CD4-positive, alpha-beta T cell (primary cell): ENCODE results near the gene SPATA2. TPM values are rescaled to one million over a fixed set of nuclear protein-coding genes. Genes with fewer than 3 reads are reported as not detected.

ENCODE experiments used
- ATAC-seq: fragments of 200-7000 bp; cut with Tn5 transposase; one replicate; pipeline ENCODE4 v1.10.0; 2022; ENCODE audit warnings: mild to moderate bottlenecking; ENCODE audit not compliant: poor library complexity
- CTCF ChIA-PET: fragments of 350-600 bp; sonication (Branson Sonifier 250); formaldehyde crosslinking; loops from one replicate; lab custom pipeline; 2021; ENCODE audit warnings: antibody characterized with exemption, inconsistent platforms; lab: Charles Lee
- POLR2A ChIA-PET: fragments of 350-600 bp; sonication (Branson Sonifier 250); formaldehyde crosslinking; loops from one replicate; lab custom pipeline; 2021; ENCODE audit warnings: antibody characterized with exemption, inconsistent platforms; lab: Charles Lee
- DNase-seq, 14 experiments: peaks; one replicate each; pipeline ENCODE4 v3.0.0-alpha.2; 2013 to 2020; ENCODE audit warnings: mixed read lengths in 2 of 14
- H3K27ac ChIP-seq, 2 donors: one replicate each; pipeline versions ENCODE4 v1.5.1 to v1.7.0; 2013; ENCODE audit warnings: low read length in 2 of 2, low read depth in 1 of 2, mild to moderate bottlenecking in 1 of 2
- H3K27me3 ChIP-seq, 2 experiments: 1 replicate in 1 of 2; 2 replicates in 1 of 2; pipeline versions ENCODE4 v1.6.1 to v1.7.0; 2013; ENCODE audit warnings: low read length in 2 of 2, control low read depth in 1 of 2, mild to moderate bottlenecking in 1 of 2, moderate library complexity in 1 of 2; ENCODE audit not compliant: insufficient read depth in 2 of 2, control insufficient read depth in 1 of 2
- H3K36me3 ChIP-seq: one replicate; pipeline ENCODE4 v1.6.1; 2013; ENCODE audit warnings: low read length, control low read depth; ENCODE audit not compliant: insufficient read depth
- H3K4me1 ChIP-seq: one replicate; pipeline ENCODE4 v1.6.1; 2013; ENCODE audit warnings: low read length, control low read depth; ENCODE audit not compliant: insufficient read depth
- H3K4me3 ChIP-seq: one replicate; pipeline ENCODE4 v1.5.1; 2013; ENCODE audit warnings: mild to moderate bottlenecking, low read length, moderate library complexity
- H3K9me3 ChIP-seq, 2 experiments: 1 replicate in 1 of 2; 2 replicates in 1 of 2; pipeline versions ENCODE4 v1.6.1 to v1.7.0; 2013; ENCODE audit warnings: low read length in 2 of 2, mild to moderate bottlenecking in 2 of 2, control low read depth in 1 of 2, moderate library complexity in 1 of 2; ENCODE audit not compliant: control insufficient read depth in 1 of 2, insufficient read depth in 1 of 2
- H3K27ac Mint-ChIP-seq: one replicate; pipeline ENCODE4 v1.8.0; 2020; ENCODE audit warnings: mixed read lengths
- H3K27me3 Mint-ChIP-seq: one replicate; pipeline ENCODE4 v1.8.0; 2021; ENCODE audit warnings: mixed read lengths
- H3K36me3 Mint-ChIP-seq: one replicate; pipeline ENCODE4 v1.8.0; 2021; ENCODE audit warnings: low read depth, mixed read lengths
- H3K4me1 Mint-ChIP-seq: one replicate; pipeline ENCODE4 v1.8.0; 2021; ENCODE audit warnings: low read depth, mixed read lengths
- H3K4me3 Mint-ChIP-seq: one replicate; pipeline ENCODE4 v1.8.0; 2020; ENCODE audit warnings: mild to moderate bottlenecking, mixed read lengths
- H3K9me3 Mint-ChIP-seq: one replicate; pipeline ENCODE4 v1.8.0; 2020; ENCODE audit warnings: mixed read lengths
- intact Hi-C, 2 experiments: fragments of 100-400 bp; cut with DNase I in 1 of 2; cut with micrococcal nuclease in 1 of 2; formaldehyde crosslinking; loops; one replicate each; pipeline versions ENCODE4 v1.15.1 to v1.9.0; 2023 to 2025; cut with DNase I, micrococcal nuclease
- total RNA-seq, 174 experiments: library from RNA in 2 of 174; stranded (reverse) in 2 of 174; gene quantifications; one replicate each; pipeline ENCODE4 v1.2.3 and lab custom pipeline; 2021 to 2026
- TF ChIP-seq, protein P1 (sequence below): fragments of 200-600 bp; IDR thresholded peaks from one replicate; pipeline ENCODE4 v1.8.0; 2022; ENCODE audit warnings: antibody characterized with exemption, mild to moderate bottlenecking

SPATA2 gene
- total RNA-seq, 2 experiments from 2014 or later: 16.0 to 16.4 TPM

DNA sequence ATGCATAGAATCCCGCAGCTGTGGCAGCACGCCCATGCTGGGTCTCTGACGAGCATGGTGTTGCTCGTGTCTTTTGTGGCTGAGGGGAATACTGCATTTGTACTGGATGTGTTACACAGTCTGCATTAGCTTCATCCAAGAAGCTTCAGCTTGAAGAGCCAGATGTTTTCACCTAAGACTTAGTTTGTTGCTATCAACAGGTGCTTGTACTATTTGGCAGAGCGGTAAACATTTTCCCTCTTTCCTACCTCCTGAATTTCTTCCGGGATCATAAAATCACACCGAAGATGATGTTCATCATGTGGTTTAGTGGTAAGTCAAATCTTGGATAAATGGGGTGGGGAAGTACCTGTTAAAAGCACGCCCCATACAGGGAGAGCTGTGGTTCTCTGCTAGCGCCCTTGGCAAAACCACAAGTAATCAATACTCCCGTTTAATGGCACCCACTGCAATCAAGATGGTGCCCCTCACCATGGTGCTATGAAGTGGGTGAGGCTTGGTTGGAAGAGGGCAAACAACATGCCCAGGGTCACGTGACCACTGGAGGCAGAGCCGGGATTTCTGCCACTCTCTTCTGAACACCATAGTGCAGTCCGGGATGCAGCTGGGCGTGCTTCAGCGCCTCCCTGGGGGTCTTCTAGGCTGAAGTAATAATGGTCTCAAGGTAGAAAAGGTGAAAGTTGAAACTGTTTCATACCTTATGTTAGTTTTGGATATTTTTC is 34.4 kb downstream of the SPATA2 start:
- CTCF ChIA-PET: interaction anchor here (0.6 to 0.8 kb wide), 2 partner anchors 24 to 33 kb away, joined by 3 read pairs; no protein-coding TSS in a partner anchor
- no peak for ATAC-seq

DNA sequence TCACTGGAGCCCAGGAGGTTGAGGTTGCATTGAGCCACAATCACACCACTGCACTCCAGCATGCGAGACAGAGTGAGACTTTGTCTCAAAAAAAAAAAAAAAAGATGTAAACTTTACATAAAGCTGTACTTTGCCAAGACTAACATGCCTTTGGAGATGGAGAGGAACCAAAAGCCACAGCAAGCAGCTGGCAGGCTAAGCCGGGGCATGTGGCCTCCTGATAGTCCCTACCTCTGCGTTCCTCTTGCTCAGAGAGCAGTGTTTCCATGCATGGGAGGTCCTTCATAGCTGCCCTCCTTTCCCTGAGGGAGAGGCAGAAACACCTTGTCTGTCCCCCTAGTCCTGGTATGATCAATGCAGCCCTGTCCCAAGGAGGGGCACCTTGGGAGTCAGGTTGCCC is 35.2 kb downstream of the SPATA2 start:
- Mint-ChIP-seq H3K9me3 (no peaks in the 10 kb centered on the region), H3K4me3 (no peak overlapping the region), H3K27me3 (no peaks in the 10 kb centered on the region), H3K27ac (peak overlapping the region; percentile 42), H3K4me1 (no peaks in the 10 kb centered on the region), H3K36me3 (peaks cover 84% of the 10 kb centered on the region)
- ChIA-PET CTCF (interaction anchor here (0.8 kb wide), 1 partner anchor 34 kb away, joined by 3 read pairs; no protein-coding TSS in a partner anchor), POLR2A (interaction anchor here (0.7 kb wide), 1 partner anchor 67 kb away, joined by 3 read pairs; the partner anchor contains the start of gene SLC9A8)
- Histone ChIP-seq H3K9me3 (no peaks in the 10 kb centered on the region), H3K4me3 (no peak overlapping the region), H3K27me3 (no peaks in the 10 kb centered on the region), H3K4me1 (no peaks in the 10 kb centered on the region), H3K27ac (no peak overlapping the region), H3K36me3 (peaks cover 58% of the 10 kb centered on the region)
- intact Hi-C loops: no loop called here
- TF ChIP-seq, protein P1, sequence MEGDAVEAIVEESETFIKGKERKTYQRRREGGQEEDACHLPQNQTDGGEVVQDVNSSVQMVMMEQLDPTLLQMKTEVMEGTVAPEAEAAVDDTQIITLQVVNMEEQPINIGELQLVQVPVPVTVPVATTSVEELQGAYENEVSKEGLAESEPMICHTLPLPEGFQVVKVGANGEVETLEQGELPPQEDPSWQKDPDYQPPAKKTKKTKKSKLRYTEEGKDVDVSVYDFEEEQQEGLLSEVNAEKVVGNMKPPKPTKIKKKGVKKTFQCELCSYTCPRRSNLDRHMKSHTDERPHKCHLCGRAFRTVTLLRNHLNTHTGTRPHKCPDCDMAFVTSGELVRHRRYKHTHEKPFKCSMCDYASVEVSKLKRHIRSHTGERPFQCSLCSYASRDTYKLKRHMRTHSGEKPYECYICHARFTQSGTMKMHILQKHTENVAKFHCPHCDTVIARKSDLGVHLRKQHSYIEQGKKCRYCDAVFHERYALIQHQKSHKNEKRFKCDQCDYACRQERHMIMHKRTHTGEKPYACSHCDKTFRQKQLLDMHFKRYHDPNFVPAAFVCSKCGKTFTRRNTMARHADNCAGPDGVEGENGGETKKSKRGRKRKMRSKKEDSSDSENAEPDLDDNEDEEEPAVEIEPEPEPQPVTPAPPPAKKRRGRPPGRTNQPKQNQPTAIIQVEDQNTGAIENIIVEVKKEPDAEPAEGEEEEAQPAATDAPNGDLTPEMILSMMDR: no peak
- DNase-seq (peak in 1 of 14 experiments; percentile 7), ATAC-seq (no peak)

More for the DNA sequence above, 34.4 kb downstream of the SPATA2 start:
- Mint-ChIP-seq H3K27ac (peak overlapping the region; percentile 42), H3K9me3 (no peaks in the 10 kb centered on the region), H3K4me1 (no peaks in the 10 kb centered on the region), H3K4me3 (no peak overlapping the region), H3K36me3 (peaks cover 83% of the 10 kb centered on the region), H3K27me3 (no peaks in the 10 kb centered on the region)
- no peaks in the 10 kb centered on the region for H3K27me3 ChIP-seq
- no peak for DNase-seq
- no peak overlapping the region for H3K4me3 ChIP-seq
- no peaks in the 10 kb centered on the region for H3K9me3 ChIP-seq
- TF ChIP-seq, protein P1: no peak
- peaks cover 61% of the 10 kb centered on the region for H3K36me3 ChIP-seq
- POLR2A ChIA-PET: no interaction called here
- no peaks in the 10 kb centered on the region for H3K4me1 ChIP-seq
- intact Hi-C loops: no loop called here
- no peak overlapping the region for H3K27ac ChIP-seq

DNA sequence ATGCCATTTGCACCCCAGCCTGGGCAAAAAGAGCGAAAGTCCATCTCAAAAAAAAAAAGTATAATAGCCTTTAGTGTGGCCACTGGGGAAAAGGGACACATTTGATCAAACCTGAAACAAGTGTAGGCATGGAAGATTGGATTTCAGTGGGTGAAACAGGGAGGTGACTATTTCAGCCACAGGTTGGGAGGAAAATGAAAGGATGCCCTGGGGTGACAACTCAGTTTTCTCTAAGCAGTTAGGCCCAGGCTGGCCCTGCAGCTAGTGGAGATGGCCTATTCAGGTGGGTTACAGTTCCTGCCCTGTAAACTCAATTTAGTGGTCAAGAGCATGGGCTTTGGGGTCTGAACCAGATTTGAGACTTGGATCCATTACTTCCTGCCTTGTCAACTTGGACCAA is 36.4 kb downstream of the SPATA2 start:
- no peaks in the 10 kb centered on the region for H3K9me3 ChIP-seq
- Mint-ChIP-seq H3K27ac (no peak overlapping the region), H3K4me1 (no peaks in the 10 kb centered on the region), H3K27me3 (no peaks in the 10 kb centered on the region), H3K36me3 (peaks cover 86% of the 10 kb centered on the region), H3K4me3 (no peak overlapping the region), H3K9me3 (no peaks in the 10 kb centered on the region)
- CTCF ChIA-PET: no interaction called here
- TF ChIP-seq, protein P1: no peak
- DNase-seq: no peak
- intact Hi-C loops: no loop called here
- no peak overlapping the region for H3K4me3 ChIP-seq
- no peak overlapping the region for H3K27ac ChIP-seq
- ATAC-seq: no peak
- H3K27me3 ChIP-seq: no peaks in the 10 kb centered on the region
- H3K36me3 ChIP-seq: peaks cover 57% of the 10 kb centered on the region
- POLR2A ChIA-PET: no interaction called here
- no peaks in the 10 kb centered on the region for H3K4me1 ChIP-seq
